CD8-positive, alpha-beta memory T cell (primary cell): ENCODE measurements around the gene ITGB3. TPM values are rescaled to one million over a fixed set of nuclear protein-coding genes. Genes with fewer than 3 reads are reported as not detected.

ENCODE experiments used
- CTCF ChIA-PET: fragments of 350-600 bp; sonication (Branson Sonifier 250); formaldehyde crosslinking; loops from one replicate; lab custom pipeline; 2021; ENCODE audit warnings: antibody characterized with exemption; lab: Charles Lee
- POLR2A ChIA-PET: fragments of 350-600 bp; sonication (Branson Sonifier 250); formaldehyde crosslinking; loops from one replicate; lab custom pipeline; 2021; ENCODE audit warnings: antibody characterized with exemption; lab: Charles Lee
- DNase-seq, 5 donors: peaks; one replicate each; pipeline versions ENCODE4 v3.0.0 to v3.0.0-alpha.2; 2020 to 2022; ENCODE audit warnings: mixed read lengths in 1 of 5
- H3K27ac ChIP-seq: one replicate; pipeline ENCODE4 v1.7.0; 2013; ENCODE audit warnings: low read depth, mild to moderate bottlenecking, low read length, moderate library complexity
- H3K27me3 ChIP-seq: 2 replicates; pipeline ENCODE4 v1.7.0; 2013; ENCODE audit warnings: low read length, mild to moderate bottlenecking; ENCODE audit not compliant: insufficient read depth, poor library complexity, severe bottlenecking
- H3K36me3 ChIP-seq: 2 replicates; pipeline ENCODE4 v1.7.0; 2013; ENCODE audit warnings: mild to moderate bottlenecking, low read length, moderate library complexity; ENCODE audit not compliant: insufficient read depth
- H3K4me1 ChIP-seq: 2 replicates; pipeline ENCODE4 v1.7.0; 2013; ENCODE audit warnings: mild to moderate bottlenecking, low read length, moderate library complexity; ENCODE audit not compliant: insufficient read depth
- H3K4me3 ChIP-seq: 2 replicates; pipeline ENCODE4 v1.7.0; 2013; ENCODE audit warnings: mild to moderate bottlenecking, low read length
- H3K9me3 ChIP-seq: 2 replicates; pipeline ENCODE4 v1.7.0; 2013; ENCODE audit warnings: mild to moderate bottlenecking, low read length
- H3K27ac Mint-ChIP-seq, 8 donors: one replicate each; pipeline ENCODE4 v1.8.0; 2020 to 2021; ENCODE audit warnings: mixed read lengths in 8 of 8, mild to moderate bottlenecking in 6 of 8, inconsistent platforms in 3 of 8, moderate library complexity in 3 of 8
- H3K27me3 Mint-ChIP-seq, 2 donors: one replicate each; pipeline ENCODE4 v1.8.0; 2020 to 2021; ENCODE audit warnings: mixed read lengths in 2 of 2, mild to moderate bottlenecking in 1 of 2, moderate library complexity in 1 of 2
- H3K36me3 Mint-ChIP-seq, 3 donors: one replicate each; pipeline ENCODE4 v1.8.0; 2020 to 2021; ENCODE audit warnings: mixed read lengths in 3 of 3, inconsistent platforms in 1 of 3, mild to moderate bottlenecking in 1 of 3
- H3K4me1 Mint-ChIP-seq, 3 donors: one replicate each; pipeline ENCODE4 v1.8.0; 2020 to 2021; ENCODE audit warnings: mixed read lengths in 3 of 3, inconsistent platforms in 1 of 3, mild to moderate bottlenecking in 1 of 3
- H3K4me3 Mint-ChIP-seq, 7 donors: one replicate each; pipeline ENCODE4 v1.8.0; 2020 to 2021; ENCODE audit warnings: mixed read lengths in 7 of 7, mild to moderate bottlenecking in 6 of 7, moderate library complexity in 4 of 7, inconsistent platforms in 2 of 7
- H3K9me3 Mint-ChIP-seq, 5 donors: one replicate each; pipeline ENCODE4 v1.8.0; 2020 to 2022; ENCODE audit warnings: mixed read lengths in 5 of 5, mild to moderate bottlenecking in 3 of 5, moderate library complexity in 2 of 5, inconsistent platforms in 1 of 5
- polyA plus RNA-seq: library from polyadenylated mRNA; unstranded; fragments of 300-500 nt; fragmentation: Illumina TruSeq; gene quantifications from one replicate; pipeline ENCODE4 v1.2.3, GENCODE V29; 2021
- total RNA-seq, 2 experiments: library from RNA; stranded (reverse); gene quantifications; one replicate each; pipeline ENCODE4 v1.2.3, GENCODE V29; 2021

Gene ITGB3
- total and polyA plus RNA-seq, 3 experiments from 2014 or later: 0.07 to 0.13 TPM; not detected in 1

DNA sequence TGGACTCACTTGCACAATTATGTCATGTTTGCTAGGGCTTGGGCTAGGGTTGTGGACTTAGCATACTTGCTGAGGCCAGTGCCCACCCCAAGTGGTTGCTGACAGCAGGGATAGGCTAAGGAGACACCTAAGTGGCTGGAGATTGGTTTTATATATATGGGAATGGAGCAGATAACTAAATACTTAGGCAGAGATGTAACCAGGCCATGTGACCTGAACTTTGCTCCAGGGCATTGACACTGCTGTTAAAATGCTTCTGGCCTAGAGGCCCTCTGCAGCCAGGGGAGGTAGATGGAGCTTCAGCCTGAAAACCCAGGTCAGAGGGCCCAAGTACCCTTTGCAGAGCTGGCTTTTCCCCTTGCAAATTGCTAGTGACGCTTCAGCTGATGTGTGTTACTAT is 1.4 kb upstream of the ITGB3 start:
- H3K4me1 ChIP-seq: peaks cover 4% of the 10 kb centered on the region
- H3K36me3 ChIP-seq: no peaks in the 10 kb centered on the region
- no peak overlapping the region for H3K4me3 ChIP-seq
- Mint-ChIP-seq H3K4me3 (peak overlapping the region; percentile 3 to 81 (median 62)), H3K4me1 (peaks cover 5 to 11% (median 11%) of the 10 kb centered on the region in 3 donors), H3K27me3 (peaks cover 25 to 46% of the 10 kb centered on the region in 2 donors), H3K9me3 (no peaks in the 10 kb centered on the region), H3K36me3 (no peaks in the 10 kb centered on the region), H3K27ac (no peak overlapping the region)
- H3K27ac ChIP-seq: no peak overlapping the region
- peaks cover 3% of the 10 kb centered on the region for H3K27me3 ChIP-seq
- CTCF ChIA-PET: interaction anchor here (1.0 kb wide), 1 partner anchor 10 kb away, joined by 3 read pairs; no protein-coding TSS in a partner anchor
- DNase-seq: no peak
- no peaks in the 10 kb centered on the region for H3K9me3 ChIP-seq
- POLR2A ChIA-PET: no interaction called here

DNA sequence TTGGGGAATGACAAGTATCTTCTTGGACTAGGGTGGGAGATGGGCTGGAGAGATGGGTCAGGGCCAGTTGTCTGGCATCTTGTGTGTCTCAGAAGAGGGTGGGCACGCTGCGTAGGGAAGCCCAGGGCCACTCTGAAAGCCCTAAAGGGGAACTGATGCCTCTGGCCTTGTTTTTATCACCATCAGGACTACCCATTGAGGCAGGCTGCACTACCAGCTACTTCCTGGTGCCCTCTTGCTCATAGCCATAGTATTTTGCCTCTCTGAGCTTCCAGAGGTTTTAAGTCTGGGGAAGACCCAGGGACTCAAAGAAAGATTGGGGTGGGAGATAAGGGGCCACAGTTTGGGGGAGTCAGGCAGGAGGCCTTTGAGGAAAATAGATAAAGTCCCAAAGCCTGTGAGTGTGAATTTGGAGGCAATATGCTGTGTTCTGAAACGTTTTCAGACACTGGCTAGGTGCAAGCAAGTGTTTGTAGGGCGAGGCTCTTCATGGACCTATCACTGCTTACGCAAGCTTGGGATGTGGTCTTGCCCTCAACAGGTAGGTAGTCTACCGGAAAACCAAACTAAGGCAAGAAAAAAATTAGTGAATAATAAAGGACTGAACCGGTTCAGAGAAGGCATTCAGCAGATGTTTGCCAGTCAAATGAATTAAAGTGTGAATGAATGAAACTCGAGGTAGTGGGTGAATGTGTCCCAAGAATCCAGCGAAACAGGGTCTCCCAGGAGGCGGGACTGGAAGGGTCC is 688 bp upstream of the ITGB3 start:
- no peak overlapping the region for H3K4me3 ChIP-seq
- H3K36me3 ChIP-seq: no peaks in the 10 kb centered on the region
- CTCF ChIA-PET: interaction anchor here (1.0 kb wide), 1 partner anchor 11 kb away, joined by 3 read pairs; no protein-coding TSS in a partner anchor
- peaks cover 3% of the 10 kb centered on the region for H3K27me3 ChIP-seq
- no peaks in the 10 kb centered on the region for H3K9me3 ChIP-seq
- peaks cover 29 to 54% of the 10 kb centered on the region in 2 donors for H3K27me3 Mint-ChIP-seq
- no peak overlapping the region for H3K27ac Mint-ChIP-seq
- no peaks in the 10 kb centered on the region for H3K9me3 Mint-ChIP-seq
- H3K4me3 Mint-ChIP-seq: peak overlapping the region; percentile 69 to 85 (median 76)
- H3K27ac ChIP-seq: no peak overlapping the region
- peaks cover 5 to 11% (median 11%) of the 10 kb centered on the region in 3 donors for H3K4me1 Mint-ChIP-seq
- no peaks in the 10 kb centered on the region for H3K36me3 Mint-ChIP-seq
- H3K4me1 ChIP-seq: peaks cover 4% of the 10 kb centered on the region
- POLR2A ChIA-PET: no interaction called here
- no peak for DNase-seq

DNA sequence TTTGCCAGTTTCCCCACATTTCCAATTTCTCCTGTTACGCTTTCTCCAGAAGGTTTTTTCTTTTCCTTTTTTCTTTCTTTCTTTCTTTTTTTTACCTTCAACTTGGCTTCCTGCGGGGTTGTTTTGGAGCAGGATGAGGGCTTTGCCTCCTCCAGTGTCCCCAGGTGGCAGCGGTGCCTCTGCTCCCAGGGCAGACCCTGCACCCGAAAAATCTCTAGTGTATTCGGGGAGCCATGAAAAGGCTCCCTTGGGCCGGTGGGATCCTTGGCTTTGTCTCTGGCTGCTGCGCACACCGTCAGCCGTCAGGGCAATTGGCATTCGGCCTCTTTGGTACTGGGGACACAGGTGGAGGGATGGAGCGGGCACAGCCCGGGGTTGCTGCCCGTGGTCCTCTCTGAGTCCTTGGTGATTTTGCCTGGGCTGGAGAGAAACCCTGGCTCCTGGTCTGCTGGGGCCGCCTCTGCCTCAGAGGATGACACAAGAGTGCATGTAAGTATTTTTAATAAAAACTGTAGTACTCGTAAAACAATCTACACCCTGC is 846 bp downstream of the ITGB3 start:
- no peaks in the 10 kb centered on the region for H3K9me3 ChIP-seq
- peaks cover 7% of the 10 kb centered on the region for H3K27me3 ChIP-seq
- no peak for DNase-seq
- peak overlapping the region; percentile 85 to 91 (median 88) for H3K4me3 Mint-ChIP-seq
- POLR2A ChIA-PET: no interaction called here
- peaks cover 34 to 69% of the 10 kb centered on the region in 2 donors for H3K27me3 Mint-ChIP-seq
- no peaks in the 10 kb centered on the region for H3K36me3 Mint-ChIP-seq
- H3K4me1 ChIP-seq: peaks cover 4% of the 10 kb centered on the region
- no peaks in the 10 kb centered on the region for H3K9me3 Mint-ChIP-seq
- H3K4me1 Mint-ChIP-seq: peaks cover 5 to 13% (median 11%) of the 10 kb centered on the region in 3 donors
- H3K4me3 ChIP-seq: peak overlapping the region; percentile 43
- CTCF ChIA-PET: interaction anchor here (0.5 to 1.0 kb wide), 2 partner anchors 21 to 132 kb away, joined by 3 read pairs; no protein-coding TSS in a partner anchor
- no peaks in the 10 kb centered on the region for H3K36me3 ChIP-seq
- peak overlapping the region in 3 of 8 donors; percentile 68 to 91 (median 69) for H3K27ac Mint-ChIP-seq
- H3K27ac ChIP-seq: no peak overlapping the region

DNA sequence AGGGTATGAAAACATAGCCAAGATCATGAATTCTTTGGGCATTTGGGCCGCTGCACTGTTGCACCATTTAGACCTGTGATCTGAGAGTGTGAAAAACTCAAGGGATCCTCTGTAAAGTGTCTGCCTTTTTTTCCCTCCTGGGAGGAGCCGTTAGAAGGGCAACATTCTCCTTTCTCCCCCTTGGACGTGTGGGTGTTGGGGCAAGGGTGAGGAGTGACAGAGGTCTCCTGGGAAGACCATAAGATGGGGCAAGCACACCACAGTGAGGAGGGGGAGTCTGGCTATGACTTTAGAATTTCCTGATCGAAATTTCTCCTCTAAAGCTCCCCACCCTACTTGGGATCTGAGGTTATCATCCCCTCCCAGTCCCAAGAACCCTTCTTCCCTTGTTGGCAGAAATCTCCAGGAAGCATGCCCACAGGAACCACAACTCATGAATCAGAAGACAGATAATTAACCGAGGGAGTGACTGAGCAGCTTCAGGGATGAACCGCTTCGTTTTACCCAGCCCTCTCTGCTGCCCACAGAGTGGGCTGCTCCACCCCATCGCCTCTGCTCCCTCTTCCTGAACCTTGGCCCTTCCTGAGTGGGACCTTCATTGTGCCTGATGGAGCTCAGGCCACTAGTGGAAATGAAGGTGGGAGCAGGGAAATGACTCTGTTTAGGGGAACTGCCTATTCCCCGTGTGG is 4.2 kb downstream of the ITGB3 start:
- POLR2A ChIA-PET: no interaction called here

DNA sequence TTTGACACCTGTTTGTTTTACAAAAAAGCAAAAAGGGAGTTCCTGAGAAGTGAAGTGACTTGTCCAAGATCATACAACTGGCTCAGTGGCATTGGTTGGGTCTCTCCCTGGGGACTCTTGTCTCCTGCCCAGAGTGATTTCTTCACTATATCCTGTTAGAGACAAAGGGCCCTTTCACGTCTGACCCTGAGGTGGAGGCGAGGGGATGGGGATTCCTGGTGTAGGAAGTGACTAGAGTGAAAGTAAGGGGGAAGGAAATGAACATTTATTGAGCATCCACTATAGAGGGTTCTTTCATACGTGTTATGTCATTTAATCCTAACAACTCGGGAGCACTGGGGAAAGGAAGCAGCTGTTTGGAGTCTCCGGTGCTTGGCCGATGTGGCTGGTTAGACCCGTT is 9.0 kb downstream of the ITGB3 start:
- H3K4me3 ChIP-seq: no peak overlapping the region
- Mint-ChIP-seq H3K9me3 (no peaks in the 10 kb centered on the region), H3K27ac (no peak overlapping the region), H3K36me3 (no peaks in the 10 kb centered on the region), H3K4me3 (no peak overlapping the region), H3K4me1 (peaks cover 0 to 2% (median 0%) of the 10 kb centered on the region in 3 donors), H3K27me3 (peaks cover 13 to 53% of the 10 kb centered on the region in 2 donors)
- H3K9me3 ChIP-seq: no peaks in the 10 kb centered on the region
- H3K27me3 ChIP-seq: peaks cover 4% of the 10 kb centered on the region
- no peak overlapping the region for H3K27ac ChIP-seq
- CTCF ChIA-PET: no interaction called here
- no peaks in the 10 kb centered on the region for H3K4me1 ChIP-seq
- H3K36me3 ChIP-seq: no peaks in the 10 kb centered on the region
- POLR2A ChIA-PET: no interaction called here
- DNase-seq: no peak

More for the DNA sequence above, 4.2 kb downstream of the ITGB3 start:
- H3K4me3 Mint-ChIP-seq: no peak overlapping the region
- H3K4me1 Mint-ChIP-seq: peaks cover 5 to 13% (median 11%) of the 10 kb centered on the region in 3 donors
- Histone ChIP-seq H3K27ac (no peak overlapping the region), H3K36me3 (no peaks in the 10 kb centered on the region), H3K9me3 (no peaks in the 10 kb centered on the region), H3K27me3 (peaks cover 7% of the 10 kb centered on the region), H3K4me3 (no peak overlapping the region), H3K4me1 (peaks cover 4% of the 10 kb centered on the region)
- H3K9me3 Mint-ChIP-seq: no peaks in the 10 kb centered on the region
- no peak overlapping the region for H3K27ac Mint-ChIP-seq
- CTCF ChIA-PET: no interaction called here
- H3K27me3 Mint-ChIP-seq: peaks cover 32 to 73% of the 10 kb centered on the region in 2 donors
- no peaks in the 10 kb centered on the region for H3K36me3 Mint-ChIP-seq
- DNase-seq: no peak

DNA sequence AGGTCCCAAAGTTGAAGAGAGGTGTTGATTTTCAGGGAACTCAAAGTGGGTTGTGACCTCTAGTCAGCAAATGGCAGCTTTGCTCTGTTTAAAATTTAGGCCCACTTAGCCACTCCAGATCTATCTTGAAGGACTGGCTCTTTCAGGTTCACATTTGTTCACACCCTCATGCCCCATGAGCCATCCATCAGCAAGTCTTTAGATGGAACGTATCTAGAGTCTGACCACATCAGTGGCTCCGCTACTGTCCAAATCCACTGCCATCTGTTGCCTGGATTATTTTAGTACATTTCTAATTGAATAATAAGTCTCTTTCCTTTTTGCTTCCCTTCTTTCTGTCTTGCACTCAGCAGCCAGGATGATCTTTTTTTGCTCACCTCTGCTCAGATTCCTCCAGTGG is 10.5 kb downstream of the ITGB3 start:
- ChIA-PET CTCF (no interaction called here), POLR2A (no interaction called here)
- H3K4me3 ChIP-seq: no peak overlapping the region
- Mint-ChIP-seq H3K4me1 (no peaks in the 10 kb centered on the region), H3K27ac (peak overlapping the region in 2 of 8 donors; percentile 19 to 31), H3K4me3 (no peak overlapping the region), H3K9me3 (no peaks in the 10 kb centered on the region), H3K27me3 (peaks cover 5 to 37% of the 10 kb centered on the region in 2 donors), H3K36me3 (no peaks in the 10 kb centered on the region)
- no peak overlapping the region for H3K27ac ChIP-seq
- no peaks in the 10 kb centered on the region for H3K9me3 ChIP-seq
- DNase-seq: no peak
- H3K4me1 ChIP-seq: no peaks in the 10 kb centered on the region
- H3K36me3 ChIP-seq: no peaks in the 10 kb centered on the region
- H3K27me3 ChIP-seq: no peaks in the 10 kb centered on the region

DNA sequence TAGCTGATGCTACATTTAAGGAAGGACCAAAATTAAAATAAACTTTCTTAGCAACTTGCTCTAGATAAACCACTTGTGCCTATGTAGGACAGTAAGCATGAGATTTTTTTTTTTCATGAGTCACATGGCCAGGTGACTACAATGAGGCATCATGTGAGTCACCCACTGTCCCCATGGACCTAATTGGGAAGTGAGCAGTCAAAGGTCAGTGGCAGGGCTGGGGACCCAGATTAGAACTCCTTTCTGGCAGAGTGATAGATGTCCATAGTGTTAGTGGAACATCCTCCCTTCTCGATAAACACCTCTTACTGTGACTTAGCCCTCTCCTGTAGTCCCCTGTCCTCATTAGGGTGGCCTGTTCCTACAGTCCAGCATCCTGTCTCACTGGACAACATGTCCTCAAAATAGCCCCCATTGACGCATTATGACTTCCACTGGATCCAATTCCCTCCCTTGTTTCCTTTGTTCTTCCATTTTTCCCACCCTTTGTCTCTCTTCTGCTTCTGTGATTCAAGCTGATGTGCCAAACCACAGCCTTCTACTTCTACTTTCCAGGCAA is 12.4 kb downstream of the ITGB3 start:
- peak overlapping the region in 1 of 8 donors; percentile 44 for H3K27ac Mint-ChIP-seq
- Histone ChIP-seq H3K9me3 (no peaks in the 10 kb centered on the region), H3K27me3 (no peaks in the 10 kb centered on the region), H3K4me3 (no peak overlapping the region), H3K4me1 (no peaks in the 10 kb centered on the region), H3K36me3 (no peaks in the 10 kb centered on the region), H3K27ac (no peak overlapping the region)
- CTCF ChIA-PET: no interaction called here
- peaks cover 0 to 2% (median 0%) of the 10 kb centered on the region in 5 donors for H3K9me3 Mint-ChIP-seq
- POLR2A ChIA-PET: no interaction called here
- peaks cover 4 to 23% of the 10 kb centered on the region in 2 donors for H3K27me3 Mint-ChIP-seq
- peaks cover 0 to 4% (median 0%) of the 10 kb centered on the region in 3 donors for H3K36me3 Mint-ChIP-seq
- no peak for DNase-seq
- H3K4me1 Mint-ChIP-seq: no peaks in the 10 kb centered on the region
- H3K4me3 Mint-ChIP-seq: no peak overlapping the region
